Ecto neural progenitor cell (in vitro differentiated cells): ENCODE data around the gene ABHD3.
"Not testable (repeated sequence)": the region's sequence is repeated elsewhere in the genome, so short reads cannot be mapped to it uniquely, and the experiment has no call there.

Source experiments
- DNase-seq: peaks from one replicate; pipeline ENCODE4 v3.0.0-alpha.2; 2018; ENCODE audit warnings: low spot score

ABHD3 gene

GRCh38 chr18:21704603-21705364, at the start of gene ABHD3:
Gene ABHD3 (minus strand): TSS chr18:21704774. CDS start chr18:21704665, 109 bp downstream.
- DNase-seq = peak; percentile 91

- no peak for DNase-seq
Observed at GRCh38 chr18:21747764-21748693, 43.5 kb upstream of the ABHD3 start.

- no peak for DNase-seq
Observed at GRCh38 chr18:21747268-21747667, 42.7 kb upstream of the ABHD3 start.

GRCh38 chr18:21745231-21745630, 40.7 kb upstream of the ABHD3 start:
- no peak for DNase-seq

- DNase-seq = no peak
Observed at GRCh38 chr18:21743166-21743832, 38.7 kb upstream of the ABHD3 start.

GRCh38 chr18:21742315-21742687, 37.7 kb upstream of the ABHD3 start:
- no peak for DNase-seq

- DNase-seq = peak; percentile 67
Observed at GRCh38 chr18:21741562-21742314, 37.2 kb upstream of the ABHD3 start.

- no peak for DNase-seq
Observed at GRCh38 chr18:21741312-21741561, 36.7 kb upstream of the ABHD3 start.

- DNase-seq = peak; percentile 100
Observed at GRCh38 chr18:21740538-21741311, 36.2 kb upstream of the ABHD3 start, which contains the start of gene MIB1. Gene MIB1 (plus strand): TSS chr18:21740792. CDS start chr18:21741584, 792 bp downstream.

GRCh38 chr18:21739604-21740537, 35.3 kb upstream of the ABHD3 start:
- DNase-seq = peak; percentile 54

GRCh38 chr18:21736926-21737325, 32.4 kb upstream of the ABHD3 start:
- DNase-seq = not testable (repeated sequence)

GRCh38 chr18:21735452-21736015, 31.0 kb upstream of the ABHD3 start:
- peak; percentile 57 for DNase-seq

GRCh38 chr18:21733011-21733410, 28.4 kb upstream of the ABHD3 start:
- no peak for DNase-seq

- DNase-seq = no peak
Observed at GRCh38 chr18:21727702-21728101, 23.1 kb upstream of the ABHD3 start.

- no peak for DNase-seq
Observed at GRCh38 chr18:21725201-21725600, 20.6 kb upstream of the ABHD3 start.

GRCh38 chr18:21722687-21723086, 18.1 kb upstream of the ABHD3 start:
- no peak for DNase-seq

GRCh38 chr18:21714474-21714873, 9.9 kb upstream of the ABHD3 start:
- no peak for DNase-seq

GRCh38 chr18:21707130-21707529, 2.6 kb upstream of the ABHD3 start:
- DNase-seq = not testable (repeated sequence)

- DNase-seq = no peak
Observed at GRCh38 chr18:21706386-21706865, 1.9 kb upstream of the ABHD3 start.
